Pancreas (tissue), 10 donors: ENCODE measurements around the gene C11orf91. TPM values are rescaled to one million over a fixed set of nuclear protein-coding genes. Genes with fewer than 3 reads are reported as not detected.

Source experiments
- ATAC-seq, 4 donors: fragments of 200-7000 bp; cut with Tn5 transposase; one replicate each; pipeline versions ENCODE4 v1.8.0 to v1.9.1; 2020; ENCODE audit warnings: mild to moderate bottlenecking in 4 of 4, moderate library complexity in 4 of 4
- DNase-seq, 6 donors: peaks; one replicate each; pipeline ENCODE4 v3.0.0-alpha.2; 2020
- FAIRE-seq: peaks from 2 replicates; lab custom pipeline; 2012; peaks lifted over from hg19 to GRCh38; lab: Jason Lieb, UNC
- H3K27ac ChIP-seq, 4 donors: fragments of 200-600 bp; sonication (generic); 1 replicate in 3 of 4; 2 replicates in 1 of 4; pipeline versions ENCODE4 v1.5.0 to v1.8.0; 2020
- H3K27me3 ChIP-seq, 4 donors: fragments of 200-600 bp; one replicate each; pipeline ENCODE4 v1.8.0; 2021
- H3K36me3 ChIP-seq, 3 donors: fragments of 200-600 bp; sonication (generic) in 1 of 3; one replicate each; pipeline versions ENCODE4 v1.5.0 to v1.8.0; 2020 to 2021
- H3K4me1 ChIP-seq, 3 donors: fragments of 200-600 bp; one replicate each; pipeline ENCODE4 v1.8.0; 2021
- H3K4me3 ChIP-seq, 4 donors: fragments of 200-600 bp; sonication (generic) in 2 of 4; one replicate each; pipeline versions ENCODE4 v1.5.0 to v1.8.0; 2020 to 2021
- H3K9me3 ChIP-seq, 4 donors: fragments of 200-600 bp; one replicate each; pipeline ENCODE4 v1.8.0; 2021
- WGBS, 2 donors: extraction: QIAGEN DNeasy Blood & Tissue Kit; methylation state at CpG; one replicate each; pipeline ENCODE4 v1.1.7; 2013; 5-methylcytosine and 5-hydroxymethylcytosine counted together
- intact Hi-C, 3 donors: fragments of 100-400 bp; cut with DNase I; formaldehyde crosslinking; loops; one replicate each; pipeline versions ENCODE4 v1.11.1 to v1.14.2; 2022
- polyA plus RNA-seq, 2 donors: library from polyadenylated mRNA; stranded (reverse); fragments of 200-250 nt; gene quantifications; one replicate each; pipeline ENCODE4 v1.2.3, GENCODE V29; 2013
- total RNA-seq, 6 donors: library from RNA; stranded (reverse); fragmentation: NEBNext Ultra II Directional in 4 of 6; extraction: Animal tissue kit (Norgen Biotek cat#: 25700) in 4 of 6; gene quantifications; one replicate each; pipeline versions ENCODE4 v1.2.1 to v1.2.4, GENCODE V29; 2021 to 2023
- TF ChIP-seq, protein P1 (sequence below), 4 donors: fragments of 200-600 bp; sonication (generic) in 3 of 4; IDR thresholded peaks; one replicate each; pipeline versions ENCODE4 v1.5.0 to v1.8.0; 2021; ENCODE audit warnings: antibody characterized with exemption in 4 of 4
- donor health status: healthy with polysubstance abuse.
- donor health status: DM: no; HTN: no; CAD: no; lungs with moderate emphysema.
- donor health status: DM: no; HTN: no; CAD: no.
- donor health status: control.
- donor health status: control.
- donor health status: Bipolar disorder and iron deficiency.
- donor health status: DM: yes; HTN: yes; CAD: no.
- donor health status: DM: no; HTN: no; CAD: no.
- donor health status: DM: no; HTN: no; CAD: no.
- donor health status: DM: yes; HTN: yes; CAD: no.

Gene C11orf91
- total and polyA plus RNA-seq, 8 donors, result 0.26 to 0.31 (median 0.28) TPM; not detected in 5

DNA sequence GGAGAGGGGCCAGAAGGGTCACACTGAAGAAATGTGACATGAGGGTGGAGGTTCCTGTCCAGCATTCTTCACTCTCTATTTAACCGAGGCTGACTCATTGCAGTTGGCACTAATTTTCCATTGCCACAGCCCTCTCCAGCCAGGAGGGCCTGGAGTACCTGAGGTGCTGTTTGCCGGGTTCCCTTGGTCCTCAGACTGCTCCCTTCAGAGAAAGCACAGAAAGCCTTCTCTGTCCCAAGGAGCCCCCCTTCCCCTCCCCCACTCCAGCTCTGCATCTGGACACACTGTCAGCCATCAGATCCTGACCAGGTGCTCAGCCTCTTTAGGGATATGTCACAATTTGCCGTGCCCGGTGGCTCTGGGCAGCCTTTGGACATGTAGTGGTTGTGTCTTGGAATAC, 3.2 kb upstream of the C11orf91 start:
- no peak for FAIRE-seq
- Histone ChIP-seq H3K36me3 (peaks cover 0 to 1% (median under 1%) of the 10 kb centered on the region in 3 donors), H3K4me3 (no peak overlapping the region), H3K9me3 (no peaks in the 10 kb centered on the region), H3K27ac (peak overlapping the region in 3 of 4 donors; percentile 12 to 81 (median 71)), H3K4me1 (peaks cover 13 to 37% (median 24%) of the 10 kb centered on the region in 3 donors), H3K27me3 (no peaks in the 10 kb centered on the region)
- intact Hi-C loops, result no loop called here
- DNase-seq, result peak in 1 of 6 donors; percentile 39
- WGBS, 2 donors, result 65 to 68% methylated on average over 4 of the region's 4 CpGs
- ATAC-seq, result no peak
- TF ChIP-seq, protein P1, sequence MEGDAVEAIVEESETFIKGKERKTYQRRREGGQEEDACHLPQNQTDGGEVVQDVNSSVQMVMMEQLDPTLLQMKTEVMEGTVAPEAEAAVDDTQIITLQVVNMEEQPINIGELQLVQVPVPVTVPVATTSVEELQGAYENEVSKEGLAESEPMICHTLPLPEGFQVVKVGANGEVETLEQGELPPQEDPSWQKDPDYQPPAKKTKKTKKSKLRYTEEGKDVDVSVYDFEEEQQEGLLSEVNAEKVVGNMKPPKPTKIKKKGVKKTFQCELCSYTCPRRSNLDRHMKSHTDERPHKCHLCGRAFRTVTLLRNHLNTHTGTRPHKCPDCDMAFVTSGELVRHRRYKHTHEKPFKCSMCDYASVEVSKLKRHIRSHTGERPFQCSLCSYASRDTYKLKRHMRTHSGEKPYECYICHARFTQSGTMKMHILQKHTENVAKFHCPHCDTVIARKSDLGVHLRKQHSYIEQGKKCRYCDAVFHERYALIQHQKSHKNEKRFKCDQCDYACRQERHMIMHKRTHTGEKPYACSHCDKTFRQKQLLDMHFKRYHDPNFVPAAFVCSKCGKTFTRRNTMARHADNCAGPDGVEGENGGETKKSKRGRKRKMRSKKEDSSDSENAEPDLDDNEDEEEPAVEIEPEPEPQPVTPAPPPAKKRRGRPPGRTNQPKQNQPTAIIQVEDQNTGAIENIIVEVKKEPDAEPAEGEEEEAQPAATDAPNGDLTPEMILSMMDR (IDR thresholded peaks at IDR 0.05), result no peak

DNA sequence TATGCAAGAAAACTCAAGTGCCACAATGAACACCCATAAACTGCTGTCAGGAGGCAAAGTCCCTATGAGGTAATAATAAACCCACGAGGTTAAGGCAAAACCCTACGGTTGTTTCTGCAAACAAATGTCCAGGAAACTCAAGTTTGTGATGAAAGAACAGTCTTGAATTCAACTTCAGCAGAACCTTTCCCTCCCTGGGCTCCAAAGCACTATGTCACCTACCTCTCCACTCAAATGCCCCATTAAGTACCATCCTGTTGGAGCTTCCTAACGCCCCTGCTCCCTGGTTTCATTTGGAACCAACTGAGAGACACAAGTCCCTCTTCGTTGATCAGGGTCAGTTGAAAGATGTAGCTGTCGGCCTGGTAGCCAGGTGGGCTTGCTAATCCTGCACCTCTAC, 2.6 kb upstream of the C11orf91 start:
- no peak for DNase-seq
- intact Hi-C loops, result no loop called here
- no peak for FAIRE-seq
- Histone ChIP-seq H3K36me3 (no peaks in the 10 kb centered on the region), H3K4me3 (no peak overlapping the region), H3K27ac (peak overlapping the region in 3 of 4 donors; percentile 26 to 81 (median 71)), H3K9me3 (no peaks in the 10 kb centered on the region), H3K4me1 (peaks cover 13 to 40% (median 27%) of the 10 kb centered on the region in 3 donors), H3K27me3 (no peaks in the 10 kb centered on the region)
- ATAC-seq, result no peak
- WGBS, 2 donors, result 62 to 66% methylated on average over 5 of the region's 5 CpGs
- TF ChIP-seq, protein P1 (IDR thresholded peaks at IDR 0.05), result no peak

- no peaks in the 10 kb centered on the region for H3K9me3 ChIP-seq
- ATAC-seq, result peak; percentile 16 to 43 (median 26)
- TF ChIP-seq, protein P1 (IDR thresholded peaks at IDR 0.05), result no peak
- 11 to 14% methylated on average over 7 of the region's 7 CpGs for WGBS, 2 donors
- H3K4me3 ChIP-seq, result peak overlapping the region; percentile 9 to 55 (median 29)
- FAIRE-seq, result no peak
- intact Hi-C loops, result no loop called here
- H3K27ac ChIP-seq, result peak overlapping the region; percentile 34 to 81 (median 58)
- H3K36me3 ChIP-seq, result no peaks in the 10 kb centered on the region
- peaks cover 17 to 49% (median 24%) of the 10 kb centered on the region in 3 donors for H3K4me1 ChIP-seq
- H3K27me3 ChIP-seq, result no peaks in the 10 kb centered on the region
- no peak for DNase-seq
Measured at GRCh38 chr11:33701302-33702230, 940 bp upstream of the C11orf91 start.

DNA sequence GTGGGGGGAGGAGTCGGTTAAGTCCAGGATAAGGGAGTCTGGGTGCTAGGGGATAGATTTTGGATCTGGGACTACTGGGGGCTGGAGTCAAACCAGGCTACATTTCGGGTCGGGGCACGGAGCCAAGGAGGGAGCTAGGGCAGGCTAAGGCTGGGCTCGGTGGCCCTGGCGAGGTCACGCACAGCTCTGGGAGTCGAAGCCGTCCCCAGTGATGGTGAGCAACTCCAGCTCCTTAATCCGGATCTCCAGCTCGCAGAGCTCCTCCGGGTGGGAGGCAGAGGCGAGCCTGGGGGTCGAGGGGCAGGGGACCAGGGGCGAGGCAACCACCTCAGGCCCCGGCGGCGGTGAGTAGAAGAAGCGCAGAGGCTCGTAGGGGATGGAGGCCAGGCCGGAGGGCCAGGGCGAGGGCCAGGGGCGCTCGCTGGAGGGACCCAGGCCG, 544 bp downstream of the C11orf91 start:
- TF ChIP-seq, protein P1 (IDR thresholded peaks at IDR 0.05), result no peak
- Histone ChIP-seq H3K4me1 (peaks cover 27 to 61% (median 29%) of the 10 kb centered on the region in 3 donors), H3K27ac (peak overlapping the region in 3 of 4 donors; percentile 34 to 81 (median 71)), H3K4me3 (peak overlapping the region; percentile 9 to 55 (median 29)), H3K9me3 (no peaks in the 10 kb centered on the region), H3K27me3 (no peaks in the 10 kb centered on the region), H3K36me3 (no peaks in the 10 kb centered on the region)
- WGBS, 2 donors, result 63 to 64% methylated on average over 20 to 25 of the region's 25 CpGs
- ATAC-seq, result no peak
- intact Hi-C loops, result no loop called here
- FAIRE-seq, result no peak
- peak in 5 of 6 donors; percentile 43 to 85 (median 64) for DNase-seq
